PC-9 (cell line): Measurements from ENCODE around the gene UBE3C.

Source experiments
- EZH2 ChIP-seq: fragments of 200-600 bp; sonication (generic); IDR thresholded peaks from 2 replicates; pipeline ENCODE4 v1.8.0; 2017; ENCODE audit warnings: antibody characterized with exemption, low read depth
- TF ChIP-seq, protein P1 (sequence below): fragments of 200-600 bp; sonication (generic); conservative IDR thresholded peaks from 2 replicates; pipeline ENCODE4 v1.6.1; 2017; ENCODE audit warnings: mixed run types, antibody characterized with exemption, mild to moderate bottlenecking, moderate library complexity

DNA sequence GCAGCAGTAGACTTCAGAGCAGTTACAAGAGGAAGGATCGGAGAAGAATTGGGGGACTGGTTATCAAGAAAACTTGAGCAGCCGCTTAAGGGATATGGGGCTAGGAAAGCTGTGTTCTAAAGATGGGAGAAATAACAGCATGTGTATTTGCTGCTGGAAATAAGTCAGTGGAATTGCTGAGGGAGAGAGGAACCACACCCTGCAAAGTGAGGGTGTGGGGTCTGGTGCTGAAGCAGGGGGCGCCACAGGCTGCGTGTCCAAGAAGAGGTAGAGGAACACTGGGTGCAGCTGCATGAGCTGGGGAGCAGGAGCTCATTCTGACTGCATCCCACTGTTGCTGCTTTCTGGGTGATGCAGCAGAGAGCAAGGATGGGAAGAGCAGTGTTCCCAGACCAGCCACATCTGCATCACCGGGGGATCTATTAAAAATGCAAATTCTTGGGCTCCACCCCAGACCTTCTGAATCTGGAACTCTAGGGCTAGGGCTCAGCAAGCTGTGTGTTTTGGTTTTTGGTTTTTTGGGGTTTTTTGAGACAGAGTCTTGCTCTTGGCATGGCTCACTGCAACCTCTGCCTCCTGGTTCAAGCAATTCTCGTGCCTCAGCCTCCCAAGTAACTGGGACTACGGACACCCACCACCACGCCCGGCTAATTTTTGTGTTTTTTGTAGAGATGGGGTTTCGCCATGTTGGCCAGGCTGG is 101.0 kb downstream of the UBE3C start:
- TF ChIP-seq EZH2 = no peak
- TF ChIP-seq, protein P1, sequence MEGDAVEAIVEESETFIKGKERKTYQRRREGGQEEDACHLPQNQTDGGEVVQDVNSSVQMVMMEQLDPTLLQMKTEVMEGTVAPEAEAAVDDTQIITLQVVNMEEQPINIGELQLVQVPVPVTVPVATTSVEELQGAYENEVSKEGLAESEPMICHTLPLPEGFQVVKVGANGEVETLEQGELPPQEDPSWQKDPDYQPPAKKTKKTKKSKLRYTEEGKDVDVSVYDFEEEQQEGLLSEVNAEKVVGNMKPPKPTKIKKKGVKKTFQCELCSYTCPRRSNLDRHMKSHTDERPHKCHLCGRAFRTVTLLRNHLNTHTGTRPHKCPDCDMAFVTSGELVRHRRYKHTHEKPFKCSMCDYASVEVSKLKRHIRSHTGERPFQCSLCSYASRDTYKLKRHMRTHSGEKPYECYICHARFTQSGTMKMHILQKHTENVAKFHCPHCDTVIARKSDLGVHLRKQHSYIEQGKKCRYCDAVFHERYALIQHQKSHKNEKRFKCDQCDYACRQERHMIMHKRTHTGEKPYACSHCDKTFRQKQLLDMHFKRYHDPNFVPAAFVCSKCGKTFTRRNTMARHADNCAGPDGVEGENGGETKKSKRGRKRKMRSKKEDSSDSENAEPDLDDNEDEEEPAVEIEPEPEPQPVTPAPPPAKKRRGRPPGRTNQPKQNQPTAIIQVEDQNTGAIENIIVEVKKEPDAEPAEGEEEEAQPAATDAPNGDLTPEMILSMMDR = no peak
